Stimulated activated CD4-positive, alpha-beta T cell treated with anti-CD3 and anti-CD28 coated beads, TNF-alpha, amount 100 ng/mL, for 48 hours (primary cell): ENCODE data around the gene COL5A1.

Experiments used
- DNase-seq, 3 donors: peaks; one replicate each; pipeline ENCODE4 v3.0.0-alpha.2; 2020; ENCODE audit warnings: low read depth in 3 of 3

COL5A1 gene

DNA sequence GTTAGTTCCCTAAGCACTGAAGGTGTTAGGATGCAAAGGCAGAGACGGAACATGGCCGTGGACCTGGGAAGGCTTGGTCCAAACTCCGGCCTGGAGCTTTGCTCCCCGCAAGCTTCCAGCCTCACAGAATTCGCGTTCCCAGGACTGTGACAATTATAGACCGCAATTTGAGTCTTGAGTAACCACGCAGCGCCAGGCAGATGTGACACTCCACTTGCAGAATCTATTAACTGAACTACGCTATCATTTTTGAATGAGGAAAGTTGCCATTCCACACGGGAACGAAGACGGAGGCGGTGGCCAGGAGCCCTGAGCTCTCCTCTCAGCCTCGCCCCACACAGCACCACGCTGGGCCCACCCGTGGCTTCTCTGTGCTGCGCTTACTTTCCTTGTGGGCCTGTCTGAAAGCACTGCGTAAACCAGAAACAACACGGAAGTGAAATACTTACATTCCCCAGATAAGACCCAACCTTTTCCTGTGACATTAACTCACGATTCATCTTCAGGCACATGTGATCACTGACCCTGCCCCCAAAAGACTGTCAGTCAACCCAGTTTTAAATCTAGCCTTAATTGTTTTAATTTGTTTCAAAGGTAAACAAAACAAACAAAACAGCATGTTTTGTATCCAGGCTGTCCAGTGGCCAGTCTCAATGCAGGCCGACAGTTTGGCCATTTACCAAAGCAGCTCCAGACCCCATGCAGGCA lies 16.1 kb upstream of the COL5A1 start:
- DNase-seq, result no peak

DNA sequence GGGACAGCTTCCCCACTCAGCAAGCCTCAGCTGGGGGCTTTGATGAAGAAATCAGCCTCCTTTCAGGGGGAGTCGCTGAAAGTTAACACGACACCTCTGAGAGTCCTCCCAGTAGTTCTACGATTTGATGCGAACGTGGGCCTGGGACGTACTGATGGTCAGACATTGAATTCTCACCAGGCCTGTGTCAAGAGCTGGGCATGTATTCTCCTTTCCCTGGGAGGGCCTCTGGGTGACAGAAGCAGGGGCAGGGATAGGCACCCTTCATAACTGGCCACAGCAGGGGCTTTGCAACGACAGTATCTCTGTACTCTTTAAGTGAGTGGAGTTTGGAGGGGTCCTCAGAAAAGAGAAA lies 15.6 kb upstream of the COL5A1 start:
- DNase-seq, result no peak

DNA sequence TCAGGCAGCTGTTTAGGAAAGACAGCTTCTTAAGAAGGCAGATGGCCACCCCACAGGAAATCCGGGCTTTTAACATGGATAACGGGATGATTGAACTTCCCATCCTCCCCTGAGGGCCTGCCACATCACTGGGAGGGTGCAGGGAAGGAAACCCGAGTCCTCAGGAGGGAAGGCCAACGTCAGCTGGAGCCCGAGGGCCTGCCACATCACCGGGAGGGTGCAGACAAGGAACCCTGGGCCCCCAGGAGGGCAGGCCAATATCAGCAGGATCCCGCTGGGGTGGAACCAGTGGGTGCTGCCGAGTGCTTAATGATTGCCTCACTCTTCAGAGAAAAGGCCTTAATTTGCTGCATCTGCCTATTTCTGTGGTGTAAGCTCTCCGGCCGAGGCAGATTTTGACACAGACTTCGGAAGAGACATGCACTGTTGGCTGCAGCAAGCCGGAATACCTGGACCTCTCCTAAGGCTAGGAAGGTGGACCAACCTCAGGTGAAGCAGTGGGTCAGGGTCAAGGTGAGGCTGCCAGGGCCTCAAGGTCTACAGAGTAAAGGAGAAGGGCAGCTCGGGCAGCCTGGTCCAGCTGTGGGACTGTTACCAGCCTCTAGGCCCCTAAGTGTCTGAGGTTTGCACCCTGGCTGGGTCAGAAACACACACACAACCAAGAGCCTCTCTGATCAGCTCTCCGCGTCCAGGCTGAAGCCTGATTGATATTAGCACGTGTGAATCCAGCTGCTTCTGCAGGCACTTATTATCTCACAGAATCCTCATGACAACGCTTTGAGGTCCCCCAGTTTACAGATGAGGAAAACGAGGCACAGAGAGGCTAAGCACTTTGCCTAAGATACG lies 14.8 kb upstream of the COL5A1 start:
- no peak for DNase-seq

DNA sequence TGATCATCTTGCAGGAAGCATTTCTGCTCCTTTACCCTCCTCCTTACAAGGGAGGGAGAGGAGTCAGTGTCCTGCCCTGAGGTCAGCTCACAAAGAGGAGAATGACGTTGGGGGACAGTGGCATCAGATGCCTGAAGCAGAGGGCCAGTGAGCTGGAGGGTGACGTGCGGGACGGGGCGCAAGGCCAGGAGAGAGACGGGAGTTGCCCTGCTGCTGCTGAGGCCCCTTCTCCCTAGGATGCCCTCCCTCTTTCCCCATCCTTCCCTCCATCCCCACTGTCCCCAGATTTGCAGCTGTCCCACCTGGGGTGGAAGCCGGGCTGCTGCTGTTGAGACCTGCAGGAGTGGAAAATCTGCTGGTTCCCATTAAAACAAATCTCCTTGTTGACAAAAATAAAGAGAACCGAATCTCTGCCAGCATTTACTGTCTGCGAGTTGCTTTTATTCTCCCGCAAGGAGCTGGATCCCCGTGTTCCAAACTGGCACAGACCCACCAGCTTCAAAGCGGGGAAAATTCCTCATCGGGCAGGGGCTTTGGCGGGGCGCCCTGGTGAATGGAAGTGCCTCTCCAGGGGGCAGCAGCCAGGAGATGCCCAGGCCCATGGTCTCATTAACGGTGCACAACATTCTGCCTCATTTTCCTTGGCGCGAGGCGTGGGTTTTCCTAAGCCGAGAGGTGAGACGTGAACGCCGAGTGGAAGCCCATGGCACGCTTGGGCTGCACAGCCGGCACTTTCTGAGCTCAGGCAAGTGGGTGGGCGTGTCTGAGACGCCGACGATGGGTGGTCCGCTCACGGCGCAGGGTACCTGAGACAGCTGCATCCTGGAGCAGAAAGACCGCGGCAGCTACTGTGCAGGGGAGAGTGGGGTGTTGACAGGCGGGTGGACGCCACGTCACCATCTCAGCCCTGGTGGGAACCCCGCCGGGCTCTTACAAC lies 13.9 kb upstream of the COL5A1 start:
- no peak for DNase-seq

DNA sequence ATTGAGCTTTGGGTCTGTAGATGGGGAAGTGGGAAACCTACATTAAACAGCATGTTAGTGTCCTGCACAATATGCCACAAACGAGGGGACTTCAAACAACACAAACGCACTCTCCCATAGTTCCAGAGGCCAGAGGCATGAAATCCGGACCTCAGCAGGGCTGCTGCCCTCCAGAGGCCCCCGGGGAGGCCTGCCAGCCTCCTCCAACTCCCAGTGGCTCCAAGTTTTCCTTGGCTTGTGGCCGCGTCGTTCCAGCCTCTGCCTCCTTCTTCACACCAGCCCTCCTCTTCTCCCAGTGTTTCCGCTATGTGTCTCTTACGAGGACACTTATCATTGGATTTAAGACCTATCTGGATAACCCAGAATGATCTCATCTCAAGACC lies 13.3 kb upstream of the COL5A1 start:
- DNase-seq, result no peak

DNA sequence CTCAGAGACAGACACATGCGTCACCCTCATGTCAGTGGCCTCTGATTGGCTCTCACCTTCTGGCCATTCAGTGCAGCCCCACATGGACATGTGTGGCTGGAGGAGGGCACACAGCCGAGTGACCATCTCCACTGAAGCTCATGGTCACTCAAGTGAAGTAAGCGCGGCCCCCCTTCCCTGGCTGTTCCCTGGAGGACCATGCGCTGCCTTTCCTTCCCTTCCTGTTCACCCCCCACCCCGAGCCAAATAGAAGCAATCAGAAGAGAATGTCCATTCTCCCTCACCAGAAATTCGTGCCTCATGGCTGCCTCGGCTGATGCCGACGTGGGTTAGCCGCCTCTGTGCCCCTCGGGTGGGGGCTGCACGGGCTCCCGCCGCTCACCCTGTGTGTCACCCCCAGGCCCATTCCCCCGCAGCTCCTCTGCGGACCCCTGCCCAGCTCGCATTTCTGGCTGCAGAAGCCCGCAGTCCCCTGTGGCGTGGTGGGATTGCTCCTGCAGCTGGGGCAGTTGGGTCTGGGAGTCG lies 12.5 kb upstream of the COL5A1 start:
- no peak for DNase-seq

DNA sequence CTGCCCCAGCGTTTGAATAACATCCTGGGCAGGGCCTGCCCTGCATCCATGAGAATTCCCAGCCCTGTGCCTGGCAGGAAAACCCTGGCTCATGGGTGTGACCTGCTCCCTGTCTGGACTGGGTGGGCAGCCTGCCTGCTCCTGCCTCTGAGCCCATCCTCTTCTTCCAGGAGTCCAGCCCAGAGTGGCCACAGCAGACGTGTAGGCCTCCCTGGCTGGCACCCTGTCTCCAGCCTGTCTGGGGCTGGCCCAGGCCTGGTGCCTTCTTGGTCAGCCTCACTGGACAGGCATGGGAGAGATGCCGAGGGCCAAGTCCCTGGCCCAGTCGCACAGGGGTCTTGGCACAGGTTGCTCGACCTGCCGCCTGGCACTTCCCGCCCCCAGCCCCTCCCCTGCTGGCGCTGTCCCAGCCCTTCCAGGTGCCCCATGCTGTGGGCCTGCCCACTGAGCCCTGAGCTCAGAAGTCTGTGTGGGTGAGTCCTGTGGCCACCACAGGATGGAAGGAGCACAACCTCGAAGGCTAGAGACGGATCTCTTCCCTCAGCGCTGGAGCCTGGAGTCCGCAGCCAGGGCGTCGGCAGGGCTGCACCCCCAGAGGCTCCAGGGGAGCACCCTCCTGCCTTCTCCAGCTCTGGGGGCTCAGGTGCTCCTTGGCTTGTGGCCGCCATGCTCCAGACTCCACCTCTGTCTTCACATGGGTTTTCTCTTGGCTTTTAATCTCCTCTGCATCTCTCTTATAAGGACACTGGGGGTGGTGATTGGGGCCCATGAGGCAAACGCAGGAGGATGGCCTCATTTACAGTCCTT lies 11.8 kb upstream of the COL5A1 start:
- no peak for DNase-seq

DNA sequence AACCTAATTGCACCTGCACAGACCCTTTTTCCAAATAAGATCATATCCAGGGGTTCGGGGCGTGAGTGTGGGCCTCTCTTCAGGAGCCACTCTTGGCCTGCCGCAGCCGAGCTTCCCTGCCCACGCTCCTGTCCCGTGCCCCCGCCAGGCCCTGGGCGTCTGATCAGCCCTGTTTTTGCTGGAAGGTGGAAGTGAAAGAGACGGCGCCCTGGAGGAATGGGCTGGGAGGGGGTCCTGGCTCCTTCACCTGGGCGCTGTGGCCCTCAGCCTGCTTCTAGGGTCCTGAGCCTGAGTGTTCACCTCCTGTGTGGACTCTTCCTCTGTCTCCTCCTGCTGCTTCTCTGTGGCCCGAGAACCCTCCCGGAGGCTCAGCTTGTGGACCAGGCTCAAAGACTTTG lies 11.2 kb upstream of the COL5A1 start:
- no peak for DNase-seq

DNA sequence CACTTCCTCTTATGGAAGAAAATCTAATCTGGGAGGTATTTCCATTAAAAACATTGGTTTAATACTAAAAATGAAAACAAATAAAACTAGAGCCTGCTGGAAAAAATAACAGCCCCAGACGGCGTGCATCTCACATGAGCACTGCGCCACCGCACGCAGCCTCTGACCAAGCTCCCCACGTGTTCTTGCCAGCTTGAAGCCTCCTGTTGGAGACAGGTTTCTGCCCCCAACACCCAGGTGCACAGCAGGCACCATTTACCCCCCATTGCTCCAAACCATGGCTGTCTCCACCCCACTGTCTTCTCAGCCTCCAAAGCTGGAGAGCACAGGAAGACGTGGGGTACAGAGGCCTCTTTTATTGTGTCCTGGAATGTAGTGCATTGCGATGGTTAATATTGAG lies 10.7 kb upstream of the COL5A1 start:
- DNase-seq, result no peak

DNA sequence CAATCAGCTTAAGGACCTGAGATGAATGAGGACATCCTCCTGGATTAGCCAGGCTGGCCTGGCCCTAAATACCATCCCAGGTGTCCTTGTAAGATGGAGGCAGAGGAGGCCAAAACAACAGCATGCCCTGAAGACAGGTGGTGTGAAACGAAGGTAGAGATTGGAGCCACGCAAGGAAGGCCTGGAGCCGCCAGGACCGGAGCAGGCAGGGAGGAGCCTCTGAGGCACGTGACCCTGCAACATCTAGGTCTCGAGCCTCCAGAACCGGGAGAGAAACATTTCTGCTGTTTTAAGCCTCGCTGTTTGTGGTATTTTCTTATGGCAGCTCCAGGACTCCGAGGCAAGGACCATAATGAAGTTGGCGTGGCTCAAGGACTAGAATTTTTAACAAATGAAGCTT lies 9.7 kb upstream of the COL5A1 start:
- no peak for DNase-seq

DNA sequence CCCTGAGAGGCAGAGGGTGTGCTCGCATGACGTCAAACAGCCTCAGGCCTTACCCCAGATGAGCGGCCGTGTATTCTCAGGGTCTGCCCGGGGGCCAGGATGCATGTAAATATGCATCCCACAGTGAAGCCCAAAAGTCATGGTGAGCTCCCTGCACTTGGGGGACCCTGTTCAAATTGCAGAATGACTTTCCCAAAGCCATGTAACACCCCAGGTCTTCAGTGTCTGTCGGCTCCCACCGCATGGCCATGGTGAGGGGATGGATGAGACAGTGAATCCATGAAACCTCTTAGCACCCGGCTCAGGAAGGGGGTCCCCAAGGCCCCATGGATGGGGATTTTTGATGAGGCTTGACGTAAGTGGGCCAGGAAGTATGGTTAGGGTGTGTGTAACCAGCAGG lies 9.3 kb upstream of the COL5A1 start:
- DNase-seq, result no peak

DNA sequence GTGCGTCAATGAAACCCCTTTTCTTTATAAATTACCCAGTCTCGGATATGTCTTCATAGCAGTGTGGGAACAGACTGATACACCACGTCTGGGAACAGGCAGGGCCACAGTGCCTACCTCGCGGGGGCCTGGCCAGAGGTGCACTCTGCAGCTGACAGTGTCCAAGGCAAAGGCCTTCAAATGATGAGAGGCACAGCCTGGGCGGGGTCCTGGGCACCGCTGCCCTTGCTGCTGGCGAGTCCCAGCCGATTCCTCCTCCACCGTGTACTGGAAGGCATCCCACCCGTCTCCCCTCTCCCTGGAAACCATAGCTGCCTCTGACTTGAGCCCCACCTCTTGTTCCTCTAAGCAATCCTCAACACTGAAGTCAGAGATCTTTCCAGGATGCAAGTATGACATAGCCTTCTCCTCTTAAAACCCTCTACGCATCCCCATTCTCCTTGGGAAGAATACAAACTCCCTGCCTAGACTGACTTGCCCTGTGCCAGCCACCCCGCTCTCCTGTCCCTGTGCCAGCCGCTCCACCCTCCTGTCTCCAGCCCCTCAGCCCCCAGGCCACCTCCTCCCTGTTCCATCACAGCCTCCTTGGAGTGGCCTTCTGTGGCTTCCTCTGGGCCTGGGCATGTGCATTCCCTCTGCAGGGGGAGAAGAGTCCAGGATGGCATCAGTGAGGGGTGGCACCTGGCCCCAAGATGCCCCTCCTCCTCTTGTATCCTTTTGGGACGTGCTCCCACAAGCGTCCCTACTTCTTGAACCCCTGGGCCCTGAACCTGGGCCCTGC lies 8.1 kb upstream of the COL5A1 start:
- DNase-seq, result no peak

DNA sequence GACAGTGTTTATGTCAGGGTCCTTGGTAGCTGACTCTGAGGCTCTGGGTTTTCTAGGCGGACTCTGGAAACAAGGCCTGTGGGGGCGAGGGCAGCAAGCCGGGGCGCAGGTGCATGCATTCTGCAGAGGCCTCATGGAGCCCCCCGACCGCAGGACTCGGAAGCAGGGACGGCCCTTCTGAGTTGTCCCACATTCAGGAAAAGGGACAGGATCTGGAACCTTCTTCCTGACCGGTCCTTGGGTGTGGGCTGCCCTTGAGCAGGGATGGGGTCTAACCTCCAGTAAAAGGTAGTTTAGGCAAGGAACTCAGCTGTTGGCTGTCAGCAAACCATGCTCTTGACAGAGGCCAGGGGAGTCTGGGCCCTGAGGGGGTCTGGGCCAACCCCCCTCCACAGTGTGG lies 7.4 kb upstream of the COL5A1 start:
- no peak for DNase-seq

DNA sequence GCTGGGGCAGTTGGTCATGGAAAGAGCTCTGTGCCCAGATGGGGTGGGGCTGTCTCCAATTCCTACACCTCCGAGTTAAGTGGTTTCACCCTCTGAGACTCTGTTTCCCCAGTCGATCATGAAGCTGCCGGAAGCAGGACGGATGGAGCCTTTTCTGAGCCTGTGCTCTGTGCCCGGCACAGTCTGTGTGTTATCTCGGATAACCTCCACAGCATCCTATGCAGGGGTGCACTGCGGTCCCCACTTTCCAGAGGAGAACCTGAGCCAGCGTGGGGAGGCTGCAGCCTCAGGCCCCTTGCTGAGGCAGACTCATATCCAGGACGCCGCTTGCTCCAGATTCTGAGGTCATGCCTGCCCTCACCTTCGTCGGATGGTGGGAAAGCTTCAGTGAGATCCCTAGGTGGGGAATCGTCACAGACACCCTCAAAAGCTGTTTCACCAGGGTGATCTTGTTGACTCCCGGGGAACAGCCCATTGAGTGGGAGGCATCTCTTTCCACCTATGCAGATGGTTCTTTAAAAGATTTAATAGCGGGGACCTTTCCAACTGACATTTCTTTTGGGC lies 6.9 kb upstream of the COL5A1 start:
- DNase-seq, result no peak

DNA sequence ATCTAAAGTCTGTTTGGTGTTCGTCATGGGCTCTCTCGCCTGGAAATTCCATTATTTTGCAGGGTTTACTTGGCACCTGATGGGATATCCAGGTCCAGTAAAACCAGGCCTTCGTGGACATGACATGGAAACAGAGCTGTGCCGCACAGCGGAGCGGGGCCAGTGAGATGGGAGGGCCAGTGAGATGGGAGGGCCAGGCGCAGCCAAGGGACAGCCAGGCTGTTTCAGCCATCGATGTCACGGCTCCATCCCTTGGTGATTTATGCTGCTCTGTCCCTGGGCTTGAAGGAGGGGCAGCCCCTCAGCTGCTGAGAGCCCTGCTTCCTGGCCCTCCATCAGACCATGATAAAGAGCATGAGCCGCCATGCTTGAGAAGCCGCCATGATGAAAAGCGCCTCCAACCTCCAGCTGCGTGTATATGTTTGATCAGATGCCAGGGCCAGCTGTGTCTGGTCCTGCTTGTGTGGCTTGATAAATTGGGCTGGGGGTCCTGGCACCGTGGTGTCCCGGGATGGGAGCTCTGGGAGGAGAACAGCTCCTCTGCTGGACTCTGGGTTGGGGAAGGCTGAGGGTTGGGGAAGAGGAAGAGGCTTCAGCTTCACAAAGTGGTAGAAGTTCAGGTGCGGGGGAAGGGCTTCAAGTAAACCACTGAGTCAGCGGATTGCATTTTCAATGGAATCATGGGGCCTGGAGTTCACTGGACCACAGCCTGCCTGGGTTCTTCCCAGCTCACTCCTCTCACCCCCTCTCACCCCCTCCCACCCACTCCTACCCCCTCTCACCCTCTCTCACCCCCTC lies 6.1 kb upstream of the COL5A1 start:
- no peak for DNase-seq

DNA sequence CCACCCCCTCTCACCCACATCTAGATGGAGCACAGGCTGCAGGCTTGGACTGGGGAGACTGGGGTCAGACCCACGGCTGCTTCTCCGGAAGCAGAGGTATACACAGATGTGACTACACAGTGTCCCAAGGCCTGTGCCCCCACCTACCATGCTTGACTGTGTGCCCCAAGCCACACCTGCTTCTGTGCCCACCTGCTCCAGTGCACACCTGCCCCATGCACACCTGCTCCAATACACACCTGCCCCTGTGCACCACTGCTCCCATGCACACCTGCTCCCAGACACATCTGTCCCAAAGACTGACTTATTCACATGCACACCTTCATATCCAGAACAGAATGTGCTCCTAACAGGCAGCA lies 5.5 kb upstream of the COL5A1 start:
- no peak for DNase-seq

DNA sequence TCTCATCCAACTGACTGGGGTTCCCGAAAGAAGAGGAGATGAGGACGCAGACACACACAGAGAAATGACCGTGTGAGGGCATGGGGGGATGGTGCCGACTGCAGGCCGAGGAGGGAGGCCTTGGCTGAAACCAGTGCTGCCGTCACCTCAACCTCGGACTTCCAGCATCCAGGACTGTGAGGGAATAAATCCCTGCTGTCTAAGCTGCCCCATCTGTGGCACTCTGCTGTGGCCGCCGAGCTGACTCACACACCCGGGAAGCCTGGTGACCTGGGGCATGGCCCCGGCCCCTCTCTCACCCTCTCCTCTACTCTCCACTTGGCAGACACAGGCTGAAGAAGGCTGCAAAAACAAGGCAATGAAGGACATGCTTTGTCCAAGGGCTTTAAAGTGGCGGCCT lies 4.4 kb upstream of the COL5A1 start:
- DNase-seq, result no peak

DNA sequence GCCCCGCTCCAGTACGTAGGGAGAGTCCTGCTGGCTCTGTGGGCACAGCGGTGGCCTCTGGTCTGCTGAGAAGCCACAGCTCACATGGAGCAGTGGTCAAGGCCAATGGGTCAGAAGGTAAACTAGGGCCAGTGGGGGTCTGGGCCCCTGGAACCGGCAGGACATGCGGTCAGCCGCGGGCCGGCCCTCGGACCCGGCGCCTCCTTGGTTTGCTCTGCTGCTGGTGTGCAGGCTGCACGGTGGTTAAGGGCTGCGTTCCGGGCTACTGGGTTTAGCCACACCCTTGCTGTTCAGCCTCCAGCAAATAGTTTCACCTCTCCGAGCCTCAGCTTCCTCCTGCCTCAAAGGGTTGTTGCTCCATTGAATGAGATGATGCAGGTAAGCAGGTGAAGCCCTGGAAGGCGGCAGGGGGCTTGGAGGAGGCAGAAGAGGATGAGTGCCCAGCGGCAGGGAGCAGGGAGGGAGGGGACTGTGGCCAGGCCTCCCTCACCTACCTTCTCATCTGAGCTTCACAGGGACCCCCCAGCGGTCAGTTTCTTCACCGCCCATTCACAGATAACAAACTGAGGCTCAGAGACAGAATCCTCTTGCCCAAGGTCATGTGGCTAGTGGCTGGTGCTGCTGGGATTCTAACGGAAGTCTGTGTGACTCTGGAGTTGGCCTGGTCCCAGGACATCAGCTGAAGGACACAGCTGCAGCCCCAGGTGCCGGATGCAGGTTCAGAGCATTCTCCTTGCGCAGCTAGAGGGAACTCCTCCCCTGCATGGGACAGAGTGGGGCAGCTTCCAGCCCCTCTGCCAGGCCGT lies 3.7 kb upstream of the COL5A1 start:
- no peak for DNase-seq
